Testis (tissue), 3 donors: ENCODE results near the gene FOCAD. TPM values are rescaled to one million over a fixed set of nuclear protein-coding genes. Genes with fewer than 3 reads are reported as not detected.

ENCODE experiments used
- DNase-seq: peaks from one replicate; pipeline ENCODE4 v3.0.0-alpha.2; 2019
- H3K27ac ChIP-seq, 2 donors: fragments of 200-600 bp; sonication (generic); one replicate each; pipeline ENCODE4 v1.5.1; 2019
- H3K27me3 ChIP-seq: fragments of 200-600 bp; sonication (generic); one replicate; pipeline ENCODE4 v1.5.1; 2019
- H3K36me3 ChIP-seq: fragments of 200-600 bp; sonication (generic); one replicate; pipeline ENCODE4 v1.5.1; 2017; ENCODE audit warnings: low read depth; ENCODE audit errors: missing control alignments
- H3K4me1 ChIP-seq: fragments of 200-600 bp; sonication (generic); one replicate; pipeline ENCODE4 v1.5.1; 2019
- H3K4me3 ChIP-seq, 2 donors: fragments of 200-600 bp; sonication (generic); one replicate each; pipeline ENCODE4 v1.5.1; 2017 to 2019
- H3K9me3 ChIP-seq: fragments of 200-600 bp; sonication (generic); one replicate; pipeline ENCODE4 v1.5.1; 2017
- CTCF ChIP-seq, 3 experiments: fragments of 450-650 bp in 2 of 3; fragments of 200-600 bp in 1 of 3; sonication (generic) in 1 of 3; IDR thresholded peaks; one replicate each; pipeline ENCODE4 v1.5.1; 2016 to 2019; ENCODE audit warnings: antibody characterized with exemption in 3 of 3, mild to moderate bottlenecking in 2 of 3, moderate library complexity in 1 of 3
- POLR2A ChIP-seq: fragments of 450-650 bp; IDR thresholded peaks from one replicate; pipeline ENCODE4 v1.6.1; 2017; ENCODE audit warnings: antibody characterized with exemption, mild to moderate bottlenecking, moderate library complexity
- WGBS, 2 donors: methylation state at CpG; one replicate each; pipeline ENCODE4 v1.1.5; 2018; 5-methylcytosine and 5-hydroxymethylcytosine counted together
- intact Hi-C: fragments of 100-400 bp; cut with DNase I; formaldehyde crosslinking; loops from one replicate; pipeline ENCODE4 v1.15.1; 2023; ENCODE audit warnings: low total_unique reads
- polyA plus RNA-seq: library from polyadenylated mRNA; stranded (reverse); fragments of 350-450 nt; fragmentation: Illumina TruSeq; extraction: RNeasy Lipid Tissue Mini Kit (QIAGEN cat#74804); gene quantifications from one replicate; pipeline ENCODE4 v1.2.3, GENCODE V29; 2014; ENCODE audit warnings: low read depth, low replicate concordance; ENCODE audit not compliant: insufficient read depth
- total RNA-seq, 2 donors: library from RNA; depleted of rRNA; stranded (reverse); fragments of >200 nt; gene quantifications; one replicate each; pipeline ENCODE4 v1.2.3, GENCODE V29; 2016

Gene FOCAD
- total and polyA plus RNA-seq, 3 donors from 2014 or later = 26.6 to 45.4 (median 38.7) TPM

GRCh38 chr9:20944507-20944906 is 260.4 kb downstream of the FOCAD start:
- Histone ChIP-seq H3K9me3 (no peaks in the 10 kb centered on the region), H3K27me3 (no peaks in the 10 kb centered on the region), H3K4me1 (no peaks in the 10 kb centered on the region), H3K36me3 (no peaks in the 10 kb centered on the region), H3K27ac (no peak overlapping the region), H3K4me3 (no peak overlapping the region)
- 88 to 89% methylated on average over 10 of the region's 10 CpGs for WGBS, 2 donors
- TF ChIP-seq CTCF (IDR thresholded peaks at IDR 0.05) = no peak
- TF ChIP-seq POLR2A = no peak
- intact Hi-C loops = loop anchor here (10.0 kb wide), 1 partner anchor 1020 kb away; no protein-coding TSS in a partner anchor
- DNase-seq = no peak

GRCh38 chr9:20945269-20945668 is 261.2 kb downstream of the FOCAD start:
- WGBS, 2 donors = 93 to 97% methylated on average over 3 of the region's 3 CpGs
- DNase-seq = no peak
- H3K4me3 ChIP-seq = no peak overlapping the region
- H3K36me3 ChIP-seq = no peaks in the 10 kb centered on the region
- H3K4me1 ChIP-seq = no peaks in the 10 kb centered on the region
- intact Hi-C loops = loop anchor here (10.0 kb wide), 1 partner anchor 1020 kb away; no protein-coding TSS in a partner anchor
- H3K9me3 ChIP-seq = no peaks in the 10 kb centered on the region
- no peak overlapping the region for H3K27ac ChIP-seq
- H3K27me3 ChIP-seq = no peaks in the 10 kb centered on the region
- TF ChIP-seq CTCF (IDR thresholded peaks at IDR 0.05) (no peak), POLR2A (no peak)

GRCh38 chr9:20945856-20946255 is 261.8 kb downstream of the FOCAD start:
- no peak overlapping the region for H3K4me3 ChIP-seq
- no peak overlapping the region for H3K27ac ChIP-seq
- 91 to 94% methylated on average over 2 of the region's 2 CpGs for WGBS, 2 donors
- H3K4me1 ChIP-seq = no peaks in the 10 kb centered on the region
- H3K27me3 ChIP-seq = no peaks in the 10 kb centered on the region
- H3K9me3 ChIP-seq = no peaks in the 10 kb centered on the region
- H3K36me3 ChIP-seq = no peaks in the 10 kb centered on the region
- no peak for TF ChIP-seq CTCF (IDR thresholded peaks at IDR 0.05)
- no peak for TF ChIP-seq POLR2A
- no peak for DNase-seq
- intact Hi-C loops = loop anchor here (10.0 kb wide), 1 partner anchor 1021 kb away; no protein-coding TSS in a partner anchor

- DNase-seq = no peak
Observed at GRCh38 chr9:20948703-20949102, 264.6 kb downstream of the FOCAD start.

More at GRCh38 chr9:20948703-20949102, 264.6 kb downstream of the FOCAD start:
- no peaks in the 10 kb centered on the region for H3K9me3 ChIP-seq
- H3K27me3 ChIP-seq = no peaks in the 10 kb centered on the region
- no peaks in the 10 kb centered on the region for H3K4me1 ChIP-seq
- no peak overlapping the region for H3K4me3 ChIP-seq
- no peak for TF ChIP-seq POLR2A
- no peak for TF ChIP-seq CTCF (IDR thresholded peaks at IDR 0.05)
- no peaks in the 10 kb centered on the region for H3K36me3 ChIP-seq
- H3K27ac ChIP-seq = no peak overlapping the region
- intact Hi-C loops = loop anchor here (10.0 kb wide), 1 partner anchor 1024 kb away; no protein-coding TSS in a partner anchor
- 81 to 90% methylated on average over 4 of the region's 4 CpGs for WGBS, 2 donors
